HCT116 (cell line): ENCODE measurements around the gene CNPY3.

Source experiments
- CBX3 ChIP-seq: IDR thresholded peaks from 2 replicates; pipeline ENCODE4 v1.6.1; 2012; ENCODE audit warnings: low read depth
- POLR2AphosphoS5 ChIP-seq: IDR thresholded peaks from 2 replicates; pipeline ENCODE4 v1.6.1; 2011; ENCODE audit warnings: mild to moderate bottlenecking, low read depth, low read length, moderate library complexity
- RAD21 ChIP-seq: IDR thresholded peaks from 2 replicates; pipeline ENCODE4 v1.6.1; 2012; ENCODE audit warnings: low read depth, mild to moderate bottlenecking
- YY1 ChIP-seq: IDR thresholded peaks from 2 replicates; pipeline ENCODE4 v1.6.1; 2011; ENCODE audit warnings: low read length, low read depth, moderate library complexity, mild to moderate bottlenecking; ENCODE audit not compliant: insufficient replicate concordance; ENCODE audit errors: extremely low read depth
- TF ChIP-seq, protein P1 (sequence below), 3 experiments: fragments of 200-600 bp in 1 of 3; sonication (generic) in 1 of 3; IDR thresholded peaks in 2 of 3; conservative IDR thresholded peaks in 1 of 3; 2 replicates each; pipeline ENCODE4 v1.5.1; 2012 to 2017; ENCODE audit warnings: low read depth in 2 of 3, low read length in 2 of 3, antibody characterized with exemption in 1 of 3, borderline replicate concordance in 1 of 3, control low read depth in 1 of 3, mild to moderate bottlenecking in 1 of 3, mixed read lengths in 1 of 3, mixed run types in 1 of 3, moderate library complexity in 1 of 3; ENCODE audit not compliant: insufficient read depth in 1 of 3

DNA sequence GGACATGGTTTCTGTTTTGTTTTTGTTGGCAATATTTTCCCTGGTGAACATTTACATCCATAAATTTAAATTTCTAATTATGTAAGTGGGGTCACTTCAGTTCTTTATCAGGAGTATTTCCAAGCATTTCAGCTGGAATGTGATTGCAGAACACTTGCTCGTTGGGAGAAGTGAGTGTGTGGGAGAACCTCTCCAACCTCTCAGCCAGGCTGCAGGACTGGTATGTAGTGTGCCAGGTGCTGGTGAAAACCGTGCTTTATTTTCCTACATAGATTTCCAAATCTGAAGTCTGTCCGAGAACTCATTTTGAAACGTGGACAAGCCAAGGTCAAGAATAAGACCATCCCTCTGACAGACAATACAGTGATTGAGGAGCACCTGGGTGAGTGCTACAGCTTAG is 43.6 kb upstream of the CNPY3 start:
- TF ChIP-seq YY1 (no peak), POLR2AphosphoS5 (no peak), RAD21 (no peak), CBX3 (no peak)
- TF ChIP-seq, protein P1, sequence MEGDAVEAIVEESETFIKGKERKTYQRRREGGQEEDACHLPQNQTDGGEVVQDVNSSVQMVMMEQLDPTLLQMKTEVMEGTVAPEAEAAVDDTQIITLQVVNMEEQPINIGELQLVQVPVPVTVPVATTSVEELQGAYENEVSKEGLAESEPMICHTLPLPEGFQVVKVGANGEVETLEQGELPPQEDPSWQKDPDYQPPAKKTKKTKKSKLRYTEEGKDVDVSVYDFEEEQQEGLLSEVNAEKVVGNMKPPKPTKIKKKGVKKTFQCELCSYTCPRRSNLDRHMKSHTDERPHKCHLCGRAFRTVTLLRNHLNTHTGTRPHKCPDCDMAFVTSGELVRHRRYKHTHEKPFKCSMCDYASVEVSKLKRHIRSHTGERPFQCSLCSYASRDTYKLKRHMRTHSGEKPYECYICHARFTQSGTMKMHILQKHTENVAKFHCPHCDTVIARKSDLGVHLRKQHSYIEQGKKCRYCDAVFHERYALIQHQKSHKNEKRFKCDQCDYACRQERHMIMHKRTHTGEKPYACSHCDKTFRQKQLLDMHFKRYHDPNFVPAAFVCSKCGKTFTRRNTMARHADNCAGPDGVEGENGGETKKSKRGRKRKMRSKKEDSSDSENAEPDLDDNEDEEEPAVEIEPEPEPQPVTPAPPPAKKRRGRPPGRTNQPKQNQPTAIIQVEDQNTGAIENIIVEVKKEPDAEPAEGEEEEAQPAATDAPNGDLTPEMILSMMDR (IDR thresholded peaks at IDR 0.05 in 2 of 3, conservative IDR thresholded peaks at IDR 0.05 in 1 of 3; ENCODE audit: borderline replicate concordance in 1 of 3, insufficient read depth in 1 of 3, low read depth in 2 of 3, low read length in 2 of 3) = no peak
